Lung microvascular endothelial cell (primary cell): ENCODE results near the gene MTG2. TPM values are rescaled to one million over a fixed set of nuclear protein-coding genes. Genes with fewer than 3 reads are reported as not detected.

Experiments used
- DNase-seq, 2 donors: peaks; one replicate each; pipeline versions ENCODE4 v3.0.0 to v3.0.0-alpha.2; 2010; ENCODE audit warnings: low read depth in 2 of 2
- total RNA-seq: library from RNA; depleted of rRNA; stranded (reverse); fragments of >200 nt; gene quantifications from 2 replicates; pipeline ENCODE4 v1.2.1, GENCODE V29; 2014

MTG2 gene
- total RNA-seq, 1 donor from 2014 or later: 10.9 TPM

- no peak for DNase-seq
Measured at GRCh38 chr20:62246431-62246830, 63.6 kb downstream of the MTG2 start.

GRCh38 chr20:62246872-62247652 lies 64.2 kb downstream of the MTG2 start:
- no peak for DNase-seq

GRCh38 chr20:62248890-62249560 lies 66.2 kb downstream of the MTG2 start:
- DNase-seq: no peak

GRCh38 chr20:62252342-62252966 lies 69.6 kb downstream of the MTG2 start:
- no peak for DNase-seq

Other genes with a start within 250 kb of the MTG2 start
- gene TAF4, start 117.1 kb upstream of the MTG2 start, total RNA-seq: 1.3 and 2.6 TPM in 2 replicates
- 21.1 and 25.0 TPM in 2 replicates for gene LSM14B, start 60.6 kb upstream of the MTG2 start, total RNA-seq
- gene PSMA7, start 39.6 kb upstream of the MTG2 start, total RNA-seq: 293 and 309 TPM in 2 replicates
- gene SS18L1, start 39.3 kb upstream of the MTG2 start, total RNA-seq: 6.8 and 8.1 TPM in 2 replicates
- gene HRH3, start 37.2 kb downstream of the MTG2 start, total RNA-seq: not detected in 2 replicates
- gene OSBPL2, start 55.5 kb downstream of the MTG2 start, total RNA-seq: 18.7 and 34.9 TPM in 2 replicates
- 69.4 and 77.6 TPM in 2 replicates for gene ADRM1, start 120.0 kb downstream of the MTG2 start, total RNA-seq
- gene LAMA5, start 184.3 kb downstream of the MTG2 start, total RNA-seq: 5.4 and 14.2 TPM in 2 replicates
- 960 and 1,048 TPM in 2 replicates for gene RPS21, start 204.1 kb downstream of the MTG2 start, total RNA-seq
- gene CABLES2, start 224.3 kb downstream of the MTG2 start, total RNA-seq: 0.40 and 0.44 TPM in 2 replicates
- gene RBBP8NL, start 244.5 kb downstream of the MTG2 start, total RNA-seq: not detected in 2 replicates